Anterior cingulate cortex (tissue), 58 donors: ENCODE data around the gene PCIF1.
"Not testable (repeated sequence)": the region's sequence is repeated elsewhere in the genome, so short reads cannot be mapped to it uniquely, and the experiment has no call there.

Source experiments
- DNase-seq, 58 donors: peaks; one replicate each; lab custom pipeline; 2025; lab: John Stamatoyannopoulos, UW

The PCIF1 gene

GRCh38 chr20:45920462-45921336, 13.8 kb upstream of the PCIF1 start:
- no peak for DNase-seq

DNA sequence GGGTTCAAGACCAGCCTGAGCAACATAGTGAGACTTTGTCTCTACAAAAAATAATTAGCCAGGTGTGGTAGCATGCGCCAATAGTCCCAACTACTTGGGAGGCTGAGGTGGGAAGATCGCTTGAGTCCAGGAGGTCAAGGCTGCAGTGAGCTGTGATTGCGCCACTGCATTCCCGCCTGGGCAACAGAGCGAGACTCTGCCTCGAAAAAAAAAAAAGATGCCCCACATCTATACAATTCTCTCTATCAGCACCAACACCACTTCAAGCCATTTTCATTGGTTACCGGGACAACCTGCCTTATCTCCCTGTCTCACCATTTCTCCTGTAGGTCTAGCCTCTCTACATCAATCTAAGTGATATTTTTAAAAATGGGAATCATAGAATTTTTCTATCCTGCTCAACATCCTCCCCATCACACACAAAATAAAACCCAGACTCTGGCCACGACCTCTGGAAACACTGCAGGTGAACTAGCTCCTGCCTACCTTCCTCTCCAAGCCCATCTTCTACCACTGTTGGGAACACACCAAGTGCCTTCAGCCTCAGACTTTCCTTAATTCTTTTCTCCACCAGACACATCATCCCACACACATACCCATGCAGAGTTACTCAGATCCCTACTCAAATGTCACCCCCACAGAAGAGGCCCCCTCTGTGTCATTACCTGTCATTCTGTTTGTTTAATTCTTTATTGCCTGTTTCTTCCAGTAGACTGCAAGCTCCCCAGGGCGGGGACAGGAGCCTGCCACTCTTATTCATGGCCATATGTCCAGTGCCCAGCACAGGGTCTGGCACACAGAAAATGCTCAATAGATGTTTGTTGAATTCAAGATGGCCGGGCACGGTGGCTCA, 12.9 kb upstream of the PCIF1 start:
- no peak for DNase-seq

DNA sequence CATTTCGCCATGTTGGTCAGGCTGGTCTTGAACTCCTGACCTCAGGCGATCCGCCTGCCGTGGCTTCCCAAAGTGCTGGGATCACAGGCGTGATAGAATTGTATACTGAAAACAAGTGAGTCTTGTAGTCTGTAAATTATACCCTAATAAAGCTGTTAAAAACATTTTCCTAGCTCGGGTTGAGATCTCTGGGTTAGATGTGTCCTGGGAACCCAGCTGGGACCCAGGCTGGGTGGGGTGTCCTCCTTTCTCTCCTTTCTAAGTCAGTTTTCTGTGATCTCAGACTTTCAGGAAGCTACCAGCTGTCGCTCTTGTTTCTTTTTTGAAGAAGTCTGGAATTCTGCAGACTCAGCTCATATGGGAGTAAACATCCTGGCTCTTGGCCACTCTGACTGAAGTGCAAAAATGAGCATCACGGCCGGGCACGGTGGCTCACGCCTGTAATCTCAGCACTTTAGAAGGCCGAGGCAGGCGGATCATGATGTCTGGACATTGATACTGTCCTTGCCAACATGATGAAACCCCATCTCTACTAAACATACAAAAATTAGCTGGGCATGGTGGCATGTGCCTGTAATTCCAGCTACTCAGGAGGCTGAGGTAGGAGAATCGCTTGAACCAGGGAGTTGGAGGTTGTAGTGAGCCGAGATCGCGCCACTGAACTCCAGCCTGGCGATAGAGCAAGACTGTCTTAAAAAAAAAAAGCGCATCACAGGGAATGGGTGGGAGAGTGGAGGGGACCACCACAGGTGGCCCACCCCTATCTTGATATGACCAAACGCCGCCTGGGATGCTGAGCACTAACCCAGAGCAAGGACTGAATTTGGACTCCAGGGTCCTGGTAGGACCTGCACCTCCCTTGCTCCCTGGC, 9.9 kb upstream of the PCIF1 start:
- peak in 6 of 58 donors; percentile 10 to 34 (median 14) for DNase-seq

DNA sequence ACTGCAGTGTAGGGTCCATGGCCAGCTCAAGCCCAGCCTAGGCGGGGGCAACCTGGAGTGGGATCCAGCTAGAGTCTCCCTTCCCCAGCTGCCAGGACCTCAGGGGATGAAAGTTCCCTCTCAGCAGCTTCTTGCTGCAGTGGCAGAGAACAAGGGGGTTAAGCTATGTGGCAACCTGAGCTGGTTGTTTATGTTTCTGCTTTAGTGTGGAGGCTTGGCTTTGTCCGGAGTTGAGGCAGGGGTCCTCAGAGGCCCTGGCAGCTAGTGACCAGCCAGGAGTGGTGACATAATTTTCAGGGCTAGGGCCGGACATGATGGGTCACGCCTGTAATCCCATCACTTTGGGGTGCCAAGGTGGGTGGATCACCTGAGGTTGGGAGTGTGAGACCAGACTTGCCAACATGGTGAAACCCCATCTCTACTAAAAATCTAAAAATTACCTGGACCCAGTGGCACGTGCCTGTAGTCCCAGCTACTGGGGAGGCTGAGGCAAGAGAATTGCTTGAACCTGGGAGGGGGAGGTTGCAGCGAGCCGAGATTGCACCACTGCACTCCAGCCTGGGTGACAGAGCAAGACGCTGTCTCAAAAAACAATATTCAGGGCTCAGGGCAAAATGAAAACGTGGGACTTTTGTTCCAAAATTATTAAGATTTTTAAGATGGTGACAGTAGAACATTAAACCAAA, 8.5 kb upstream of the PCIF1 start:
- no peak for DNase-seq

DNA sequence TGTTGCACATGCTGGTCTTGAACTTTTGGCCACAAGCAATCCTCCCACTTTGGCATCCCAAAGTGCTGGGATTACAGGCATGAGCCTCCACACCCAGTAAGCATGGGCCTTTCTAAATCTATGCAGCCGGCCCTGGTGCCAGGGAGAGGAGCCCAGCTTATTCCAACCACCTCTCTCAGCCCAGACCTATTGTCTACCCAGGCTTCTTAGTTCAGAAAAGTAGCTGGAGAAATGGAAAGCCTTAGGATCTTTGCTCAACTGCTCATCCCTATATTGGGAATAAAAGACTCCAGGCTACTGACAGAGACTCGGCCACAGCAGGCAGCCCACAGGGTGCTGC, 7.8 kb upstream of the PCIF1 start:
- DNase-seq, result no peak

GRCh38 chr20:45927071-45927878, 7.2 kb upstream of the PCIF1 start:
- no peak for DNase-seq

GRCh38 chr20:45931680-45932079, 2.8 kb upstream of the PCIF1 start:
- DNase-seq, result not testable (repeated sequence)

DNA sequence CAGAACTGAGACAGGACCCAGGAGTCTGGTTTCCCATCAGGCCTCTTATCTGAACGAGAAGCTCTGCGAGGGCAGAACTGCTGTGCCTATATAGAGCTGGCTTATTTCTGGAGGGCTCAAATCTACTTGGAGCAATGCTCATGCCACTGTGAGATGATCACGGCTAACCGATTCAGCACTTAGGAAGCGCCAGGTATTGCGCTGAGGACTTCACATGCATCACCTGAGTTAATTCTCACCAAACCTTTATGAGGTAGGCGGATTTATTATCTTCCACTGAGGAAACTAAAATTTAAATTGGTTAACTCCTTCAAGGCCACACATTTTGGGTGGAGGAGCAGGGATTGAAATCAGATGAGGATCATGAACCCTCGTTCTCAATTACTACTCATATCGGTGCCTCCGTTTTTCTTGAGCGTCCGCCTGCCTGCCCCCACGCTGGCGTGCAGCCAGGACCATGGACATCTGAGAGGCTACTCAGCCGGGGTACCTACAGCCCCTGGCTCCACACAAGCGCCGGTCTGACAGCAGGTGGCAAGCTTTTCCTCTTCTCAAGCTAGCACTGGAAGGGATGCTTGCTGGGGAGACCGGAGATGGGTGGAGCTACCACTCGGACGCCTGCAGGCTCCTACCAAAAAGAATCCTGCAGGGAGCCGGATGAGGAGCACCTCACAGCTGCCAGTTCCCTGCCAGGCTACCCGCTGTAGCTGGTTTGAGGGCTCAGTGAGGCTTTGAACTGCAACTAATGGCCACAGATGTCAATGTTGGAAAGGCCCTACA, 1.0 kb upstream of the PCIF1 start:
- peak in 57 of 58 donors; percentile 17 to 88 (median 67) for DNase-seq

DNA sequence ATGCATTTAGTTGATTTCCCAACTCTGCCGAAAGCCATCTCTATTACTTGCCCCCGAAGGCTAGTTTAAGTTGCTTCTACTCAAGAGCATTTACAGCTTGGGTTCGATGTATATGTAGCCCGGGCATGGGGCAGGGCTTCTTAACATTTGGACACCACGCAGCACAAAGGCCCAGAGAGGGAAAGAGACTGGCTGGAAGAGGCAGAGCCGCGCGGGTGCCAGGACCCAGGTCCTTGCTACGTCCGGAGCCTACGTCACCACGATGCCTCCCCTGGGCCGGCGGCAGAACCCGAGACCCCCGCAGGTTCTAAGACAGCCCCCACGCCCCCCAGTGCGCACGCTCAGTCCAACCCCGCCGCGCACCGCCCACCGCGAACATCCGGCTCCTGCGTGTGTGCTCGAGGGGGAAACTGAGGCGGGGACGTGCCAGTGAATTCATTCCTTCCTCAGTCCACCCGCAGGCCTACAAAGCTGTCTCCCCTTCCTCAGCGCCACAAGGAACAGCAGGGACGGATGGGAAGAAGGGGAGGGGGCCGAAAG, 367 bp upstream of the PCIF1 start:
- peak in 47 of 58 donors; percentile 55 to 92 (median 83) for DNase-seq

- DNase-seq, result peak in 6 of 58 donors; percentile 20 to 61 (median 39)
Observed at GRCh38 chr20:45935416-45936046, 1.0 kb downstream of the PCIF1 start.

- DNase-seq, result no peak
Observed at GRCh38 chr20:45937765-45938164, 3.3 kb downstream of the PCIF1 start.

GRCh38 chr20:45938727-45939438, 4.4 kb downstream of the PCIF1 start:
- DNase-seq, result peak in 1 of 58 donors; percentile 18

GRCh38 chr20:45940053-45940452, 5.6 kb downstream of the PCIF1 start:
- no peak for DNase-seq

DNA sequence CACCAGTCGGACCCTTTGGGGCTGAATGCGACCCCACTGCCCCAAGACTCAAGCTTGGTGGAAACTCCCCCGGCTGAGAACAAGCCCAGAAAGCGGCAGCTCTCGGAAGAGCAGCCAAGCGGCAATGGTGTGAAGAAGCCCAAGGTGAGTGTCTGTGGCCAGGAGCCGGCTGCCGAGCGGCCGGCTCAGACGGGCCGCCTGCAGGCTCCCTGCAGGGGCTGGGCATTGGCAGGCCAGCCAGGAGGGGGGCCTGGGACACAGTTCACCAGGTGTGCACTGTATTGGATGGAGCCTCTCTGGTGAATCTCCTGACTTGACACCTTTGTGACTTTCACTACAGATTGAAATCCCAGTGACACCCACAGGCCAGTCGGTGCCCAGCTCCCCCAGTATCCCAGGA, 6.0 kb downstream of the PCIF1 start:
- no peak for DNase-seq

DNA sequence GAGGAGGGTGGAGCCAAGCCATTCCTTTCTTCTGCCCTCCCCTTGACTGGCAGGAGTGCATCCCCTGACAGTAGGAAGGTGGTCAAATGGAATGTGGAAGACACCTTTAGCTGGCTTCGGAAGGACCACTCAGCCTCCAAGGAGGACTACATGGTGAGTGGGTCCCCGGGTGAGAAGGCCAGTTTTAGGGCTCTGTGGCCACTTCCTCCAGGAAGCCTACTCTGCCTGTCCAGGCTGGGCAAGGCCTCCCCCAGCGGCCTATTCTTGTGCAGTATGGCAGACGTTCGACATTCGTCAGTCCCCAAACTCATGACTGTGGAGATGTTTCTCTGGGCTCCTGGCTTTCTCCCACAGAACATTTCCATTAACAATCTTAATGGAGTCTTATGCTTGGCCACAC, 9.1 kb downstream of the PCIF1 start:
- DNase-seq, result no peak

DNA sequence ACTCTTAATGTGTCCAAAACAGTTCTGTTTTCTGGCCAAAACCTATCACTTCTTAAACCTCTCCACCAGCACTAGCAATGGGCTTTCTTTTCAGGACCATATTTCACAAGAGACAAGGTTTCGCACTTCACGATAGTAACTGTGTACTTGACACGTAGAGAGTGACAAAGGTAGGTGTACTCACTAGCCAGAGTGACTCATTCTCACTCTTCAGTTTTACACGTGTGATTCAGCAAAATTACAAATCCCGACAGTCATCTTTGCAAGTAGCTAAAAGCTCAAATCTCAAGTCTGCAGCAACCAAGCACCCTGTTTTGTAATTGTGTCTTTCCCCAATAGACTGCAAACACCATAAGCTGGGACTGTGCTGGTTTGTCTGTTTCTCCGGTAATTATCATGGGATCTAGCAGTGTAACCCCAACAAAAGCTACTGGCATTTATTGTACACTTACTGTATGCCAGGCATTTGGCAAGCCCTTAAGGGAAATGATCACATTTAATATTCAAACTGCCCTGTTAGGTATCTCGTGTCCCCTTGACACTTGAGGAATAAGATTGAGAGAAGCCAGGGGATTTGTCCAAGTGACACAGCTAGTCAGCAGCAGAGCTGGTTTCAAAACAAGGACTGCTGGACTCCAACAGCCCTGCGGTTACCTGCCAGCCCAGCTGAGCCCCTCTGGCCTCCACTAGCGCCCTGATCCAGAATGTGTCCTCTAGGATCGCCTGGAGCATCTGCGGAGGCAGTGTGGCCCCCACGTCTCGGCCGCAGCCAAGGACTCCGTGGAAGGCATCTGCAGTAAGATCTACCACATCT, 9.9 kb downstream of the PCIF1 start:
- DNase-seq, result peak in 3 of 58 donors; percentile 33 to 61 (median 35)
